Astrocyte of the hippocampus (primary cell): Measurements from ENCODE around the gene PROC.

Source experiments
- DNase-seq: peaks from one replicate; pipeline ENCODE4 v3.0.0; 2011; ENCODE audit warnings: low read depth, low spot score

PROC gene

GRCh38 chr2:127418300-127419111 is at the start of gene PROC:
Gene PROC (plus strand): TSS chr2:127418427. CDS start chr2:127419943, 1,516 bp downstream.
- DNase-seq, result no peak

DNA sequence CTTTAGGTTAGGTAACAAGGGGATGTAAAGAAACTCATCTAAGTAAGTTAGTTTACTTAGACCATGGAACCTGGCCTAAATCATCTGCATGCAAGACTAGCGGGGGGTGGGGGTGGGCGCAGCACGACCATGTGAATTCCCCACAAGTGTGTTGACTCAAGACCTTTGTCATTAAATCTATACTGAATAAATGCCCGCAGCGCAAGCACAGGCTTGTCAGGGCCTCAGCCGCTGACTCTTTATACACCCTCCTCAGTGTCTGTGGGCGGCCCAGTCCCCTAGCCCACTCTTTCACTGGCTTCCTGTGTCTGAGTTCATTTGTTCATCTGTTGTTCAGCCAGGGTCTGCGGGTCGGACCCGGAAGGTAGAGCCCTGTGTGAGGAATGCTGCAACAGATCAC is 48.2 kb upstream of the PROC start:
- no peak for DNase-seq

GRCh38 chr2:127371037-127371436 is 47.2 kb upstream of the PROC start:
- DNase-seq, result no peak

DNA sequence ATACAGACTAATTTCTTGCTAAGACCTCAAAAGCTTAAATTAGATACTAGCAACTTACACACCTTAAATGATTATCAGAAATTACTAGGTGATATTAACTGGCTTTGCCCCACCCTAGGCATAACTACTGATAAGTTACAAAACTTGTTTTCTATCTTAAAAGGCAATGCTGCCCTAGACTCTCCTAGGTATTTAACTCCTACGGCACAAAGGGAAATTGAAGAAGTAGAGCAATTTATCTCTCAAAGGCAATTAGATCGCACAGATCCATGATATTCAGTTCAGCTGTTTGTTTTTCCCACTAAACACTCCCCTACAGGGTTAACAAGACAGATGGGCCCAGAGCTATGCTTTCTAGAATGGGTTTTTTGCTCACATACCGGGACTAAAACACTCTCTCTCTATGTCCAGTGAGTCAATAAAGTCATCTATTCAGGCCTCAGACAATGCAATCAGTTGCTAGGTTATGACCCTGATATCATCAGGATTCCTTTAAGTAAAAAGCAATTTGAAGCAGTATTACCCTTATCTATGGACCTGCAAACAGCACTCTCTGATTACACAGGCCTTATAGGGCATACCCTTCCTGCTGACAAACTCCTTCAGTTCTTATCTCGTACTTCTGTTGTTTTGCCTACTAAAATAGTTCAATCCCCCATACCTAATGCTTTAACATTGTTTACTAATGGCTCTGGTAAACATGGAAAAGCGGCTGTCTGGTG is 44.7 kb upstream of the PROC start:
- DNase-seq, result no peak

GRCh38 chr2:127376257-127376656 is 42.0 kb upstream of the PROC start:
- no peak for DNase-seq

- DNase-seq, result no peak
These were observed 41.0 kb upstream of the PROC start for GRCh38 chr2:127377262-127377661.

- DNase-seq, result no peak
These were observed 39.5 kb upstream of the PROC start for GRCh38 chr2:127378720-127379119.

GRCh38 chr2:127379712-127380355 is 38.4 kb upstream of the PROC start:
- no peak for DNase-seq

DNA sequence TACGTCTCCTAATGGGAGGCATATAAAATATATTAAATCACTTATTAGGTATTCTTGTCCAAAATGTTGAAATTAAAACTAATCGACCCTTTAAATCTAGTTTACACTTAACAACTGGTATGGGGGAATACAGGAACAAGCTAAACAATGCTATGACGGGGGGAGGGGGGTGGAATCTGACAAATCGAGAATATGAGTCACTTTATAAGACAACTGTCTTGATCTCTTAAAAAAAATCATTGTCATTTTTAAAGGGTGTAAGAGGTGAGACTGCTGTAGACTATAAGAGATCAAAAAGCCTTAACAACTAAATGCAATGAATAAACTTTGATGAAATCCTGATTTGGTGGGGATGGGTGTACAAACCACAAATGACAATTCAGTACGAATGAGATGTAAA is 36.5 kb upstream of the PROC start:
- no peak for DNase-seq

DNA sequence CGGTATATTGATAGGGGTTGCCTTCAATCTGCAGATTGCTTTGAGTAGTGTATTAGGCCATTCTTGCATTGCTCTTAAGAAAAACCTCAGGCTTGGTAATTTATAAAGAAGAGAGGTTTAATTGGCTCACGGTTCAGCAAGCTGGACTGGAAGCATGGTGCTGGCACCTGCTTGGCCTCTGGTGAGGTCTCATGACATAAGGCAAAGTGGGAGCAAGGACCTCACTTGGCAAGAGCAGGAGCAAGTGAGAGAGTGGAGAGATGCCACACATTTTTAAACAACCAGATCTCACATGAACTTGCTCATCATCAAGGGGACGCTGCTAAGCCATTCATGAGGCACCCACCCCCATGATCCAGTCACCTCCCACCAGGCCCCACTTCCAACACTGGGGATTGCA is 35.4 kb upstream of the PROC start:
- DNase-seq, result no peak

GRCh38 chr2:127384529-127384928 is 33.7 kb upstream of the PROC start:
- no peak for DNase-seq

GRCh38 chr2:127386246-127386645 is 32.0 kb upstream of the PROC start:
- DNase-seq, result no peak

- peak; percentile 94 for DNase-seq
These were observed 31.2 kb upstream of the PROC start for GRCh38 chr2:127386764-127387654.

DNA sequence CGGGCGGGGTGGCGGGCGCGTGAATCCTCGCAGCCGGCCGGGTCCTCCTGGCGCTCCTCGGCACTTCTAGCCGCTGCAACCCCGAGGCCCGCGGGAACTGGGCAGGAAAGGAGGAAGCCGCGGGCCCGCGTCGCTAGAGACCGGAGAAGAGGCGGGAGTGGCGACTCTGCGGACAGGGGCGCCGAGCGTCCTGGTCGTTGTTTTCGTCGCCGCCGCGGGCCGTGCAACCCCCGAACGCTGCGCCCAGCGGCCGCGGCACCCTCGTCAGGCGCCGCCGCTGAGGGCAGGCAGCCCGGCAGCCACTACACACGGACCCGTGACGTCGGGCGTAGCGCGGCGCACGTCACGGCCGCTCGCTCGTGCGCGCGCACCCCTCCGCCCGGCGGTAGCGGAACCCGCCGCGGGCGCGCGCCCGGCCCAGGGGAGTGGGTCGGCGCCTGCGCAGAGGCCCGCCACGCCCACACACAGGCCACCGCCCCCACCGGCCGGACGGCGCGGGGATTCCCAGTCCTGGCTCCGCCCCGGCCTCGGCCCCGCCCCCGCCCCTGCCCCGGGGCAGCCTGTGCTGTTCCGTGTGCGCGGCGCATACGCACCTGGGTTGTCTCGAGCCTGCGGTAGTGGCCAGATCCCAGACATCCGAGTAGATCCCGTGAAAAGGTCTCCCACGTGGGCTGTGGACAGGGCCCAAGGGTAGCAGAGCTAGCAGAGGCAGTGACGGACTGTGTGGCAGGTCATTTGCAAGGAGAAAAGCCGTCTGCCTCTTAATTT is 30.4 kb upstream of the PROC start, which contains the start of gene MAP3K2:
MAP3K2 (minus strand) TSS at position 321 of the 768 bp plus-strand sequence. CDS start 44,846 bp downstream, outside the sequence.
- DNase-seq, result peak; percentile 98

DNA sequence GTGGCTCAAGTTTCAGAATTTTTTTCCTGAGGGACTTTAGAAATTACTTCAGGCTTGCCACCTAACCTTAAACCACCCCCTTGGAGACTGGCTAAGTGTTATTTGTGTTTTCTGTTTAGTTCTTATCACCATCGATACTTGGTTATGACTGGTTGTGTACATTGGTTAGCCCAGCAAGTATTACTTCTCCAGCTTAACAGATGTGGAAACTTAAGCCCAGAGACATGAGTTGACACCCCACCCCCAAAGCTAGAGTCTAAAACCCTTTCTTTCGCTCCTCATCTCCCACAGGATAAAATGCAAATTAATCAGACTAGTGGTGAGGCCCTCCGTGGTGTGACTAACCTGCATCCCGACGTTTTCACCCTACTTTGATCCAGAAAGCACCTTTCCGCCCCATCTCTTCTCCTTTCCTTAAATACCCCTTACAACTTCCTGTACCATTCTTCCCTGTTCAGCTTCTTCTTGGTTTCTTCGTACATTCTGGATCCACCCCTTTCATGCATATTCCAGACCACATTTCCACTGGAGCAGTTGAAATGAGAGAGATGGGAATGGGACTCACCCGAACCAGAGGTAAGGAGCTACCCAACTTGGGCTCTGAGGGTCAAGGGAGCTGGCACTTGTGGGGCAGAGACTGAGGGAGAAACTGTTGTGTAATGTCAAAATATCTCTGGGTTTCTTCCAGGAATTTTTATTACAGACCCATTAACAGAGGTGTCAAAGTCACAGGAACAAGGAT is 29.6 kb upstream of the PROC start:
- no peak for DNase-seq

GRCh38 chr2:127389778-127390435 is 28.3 kb upstream of the PROC start:
- no peak for DNase-seq

GRCh38 chr2:127392133-127392827 is 25.9 kb upstream of the PROC start:
- peak; percentile 52 for DNase-seq

DNA sequence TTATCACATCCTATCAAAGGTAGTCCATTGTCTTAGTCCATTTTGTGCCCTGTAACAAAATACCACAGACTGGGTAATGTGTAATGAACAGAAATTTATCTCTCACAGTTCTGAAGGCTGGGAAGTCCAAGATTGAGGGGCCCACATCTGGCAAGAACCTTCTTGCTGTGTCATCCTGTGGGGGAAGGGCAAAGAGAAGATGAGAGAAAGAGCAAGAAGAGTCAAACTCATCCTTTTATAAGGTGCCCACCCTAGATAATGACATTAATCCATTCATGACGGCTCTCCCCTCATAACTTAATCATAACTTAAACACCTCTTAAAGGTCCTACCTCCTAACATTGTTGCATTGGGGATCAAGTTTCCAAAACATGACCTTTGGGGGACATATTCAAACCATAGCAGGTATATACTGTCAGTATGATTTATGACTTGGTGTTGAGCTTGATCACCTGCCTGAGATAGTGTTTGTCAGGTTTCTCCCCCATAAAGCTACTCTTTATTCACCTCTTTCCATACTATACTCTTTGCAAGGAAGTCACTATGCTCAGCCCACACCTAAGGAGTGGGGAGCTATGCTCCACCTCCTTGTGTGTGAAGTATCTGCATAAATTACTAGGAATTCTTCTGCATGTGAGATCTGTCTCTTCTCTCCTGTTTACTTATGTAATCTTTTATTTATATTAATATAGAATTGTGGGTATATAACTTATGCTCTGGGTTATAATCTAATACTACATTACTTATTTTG is 25.2 kb upstream of the PROC start:
- DNase-seq, result no peak
